NCI-H2227 (cell line): ENCODE measurements around the gene IFRD2.
"Not testable (repeated sequence)": the region's sequence is repeated elsewhere in the genome, so short reads cannot be mapped to it uniquely, and the experiment has no call there.

Experiments used
- DNase-seq: peaks from one replicate; lab custom pipeline; 2025; ENCODE audit not compliant: unreplicated experiment; lab: John Stamatoyannopoulos, UW

The IFRD2 gene

GRCh38 chr3:50255251-50255615 lies 37.0 kb downstream of the IFRD2 start:
- no peak for DNase-seq

- no peak for DNase-seq
Measured at GRCh38 chr3:50254577-50255250, 37.5 kb downstream of the IFRD2 start.

- DNase-seq, result no peak
Measured at GRCh38 chr3:50251220-50251619, 41.0 kb downstream of the IFRD2 start.

GRCh38 chr3:50250514-50250913 lies 41.7 kb downstream of the IFRD2 start:
- DNase-seq, result no peak

GRCh38 chr3:50249457-50249856 lies 42.8 kb downstream of the IFRD2 start:
- DNase-seq, result no peak

- no peak for DNase-seq
Measured at GRCh38 chr3:50248387-50248786, 43.8 kb downstream of the IFRD2 start.

- no peak for DNase-seq
Measured at GRCh38 chr3:50246517-50246954, 45.7 kb downstream of the IFRD2 start.

GRCh38 chr3:50245831-50246516 lies 46.3 kb downstream of the IFRD2 start:
- DNase-seq, result peak; percentile 90

- DNase-seq, result no peak
Measured at GRCh38 chr3:50245251-50245745, 46.9 kb downstream of the IFRD2 start.

GRCh38 chr3:50244813-50245212 lies 47.4 kb downstream of the IFRD2 start:
- DNase-seq, result not testable (repeated sequence)

- DNase-seq, result no peak
Measured at GRCh38 chr3:50243543-50243895, 48.7 kb downstream of the IFRD2 start.

GRCh38 chr3:50242851-50243542 lies 49.2 kb downstream of the IFRD2 start:
- no peak for DNase-seq

- DNase-seq, result no peak
Measured at GRCh38 chr3:50242381-50242770, 49.9 kb downstream of the IFRD2 start.

GRCh38 chr3:50241713-50242380 lies 50.4 kb downstream of the IFRD2 start:
- no peak for DNase-seq

- peak; percentile 77 for DNase-seq
Measured at GRCh38 chr3:50241163-50241562, 51.1 kb downstream of the IFRD2 start.

GRCh38 chr3:50239649-50240048 lies 52.6 kb downstream of the IFRD2 start:
- DNase-seq, result no peak

- no peak for DNase-seq
Measured at GRCh38 chr3:50238549-50239026, 53.6 kb downstream of the IFRD2 start.

GRCh38 chr3:50237754-50238548 lies 54.3 kb downstream of the IFRD2 start:
- DNase-seq, result peak; percentile 73
